ENCODE data around the gene RGS5.
"Not testable (repeated sequence)": the region's sequence is repeated elsewhere in the genome, so short reads cannot be mapped to it uniquely, and the experiment has no call there.

DNA sequence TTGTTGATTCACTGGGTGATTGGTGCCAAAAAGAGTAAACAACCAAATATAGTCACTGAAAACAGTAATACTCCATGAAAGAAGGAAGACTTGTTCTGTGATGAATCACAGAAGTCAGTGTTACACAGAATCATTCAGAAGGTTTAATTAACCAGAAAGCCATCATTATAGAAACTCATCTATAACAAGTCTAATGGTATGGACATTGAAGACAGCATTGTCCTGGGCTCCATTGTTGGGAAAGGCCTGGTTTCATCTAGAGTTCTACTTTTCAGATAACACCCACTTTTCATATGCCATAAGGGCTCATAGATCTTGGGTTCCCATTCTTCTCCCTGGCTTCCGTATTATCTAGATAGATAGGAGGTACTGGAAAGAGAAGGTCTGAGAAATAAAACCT is 41.9 kb upstream of the RGS5 start:
- TF ChIP-seq, protein P1, sequence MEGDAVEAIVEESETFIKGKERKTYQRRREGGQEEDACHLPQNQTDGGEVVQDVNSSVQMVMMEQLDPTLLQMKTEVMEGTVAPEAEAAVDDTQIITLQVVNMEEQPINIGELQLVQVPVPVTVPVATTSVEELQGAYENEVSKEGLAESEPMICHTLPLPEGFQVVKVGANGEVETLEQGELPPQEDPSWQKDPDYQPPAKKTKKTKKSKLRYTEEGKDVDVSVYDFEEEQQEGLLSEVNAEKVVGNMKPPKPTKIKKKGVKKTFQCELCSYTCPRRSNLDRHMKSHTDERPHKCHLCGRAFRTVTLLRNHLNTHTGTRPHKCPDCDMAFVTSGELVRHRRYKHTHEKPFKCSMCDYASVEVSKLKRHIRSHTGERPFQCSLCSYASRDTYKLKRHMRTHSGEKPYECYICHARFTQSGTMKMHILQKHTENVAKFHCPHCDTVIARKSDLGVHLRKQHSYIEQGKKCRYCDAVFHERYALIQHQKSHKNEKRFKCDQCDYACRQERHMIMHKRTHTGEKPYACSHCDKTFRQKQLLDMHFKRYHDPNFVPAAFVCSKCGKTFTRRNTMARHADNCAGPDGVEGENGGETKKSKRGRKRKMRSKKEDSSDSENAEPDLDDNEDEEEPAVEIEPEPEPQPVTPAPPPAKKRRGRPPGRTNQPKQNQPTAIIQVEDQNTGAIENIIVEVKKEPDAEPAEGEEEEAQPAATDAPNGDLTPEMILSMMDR (IDR thresholded peaks at IDR 0.05; ENCODE audit: low read length), result not testable (repeated sequence)
- TF ChIP-seq EZH2phosphoT487 (IDR thresholded peaks at IDR 0.05; ENCODE audit: low read length); EZH2 (optimal IDR thresholded peaks at IDR 0.05; ENCODE audit: low read depth, low read length): not testable (repeated sequence)
